ENCODE data around the gene RAD51D.

DNA sequence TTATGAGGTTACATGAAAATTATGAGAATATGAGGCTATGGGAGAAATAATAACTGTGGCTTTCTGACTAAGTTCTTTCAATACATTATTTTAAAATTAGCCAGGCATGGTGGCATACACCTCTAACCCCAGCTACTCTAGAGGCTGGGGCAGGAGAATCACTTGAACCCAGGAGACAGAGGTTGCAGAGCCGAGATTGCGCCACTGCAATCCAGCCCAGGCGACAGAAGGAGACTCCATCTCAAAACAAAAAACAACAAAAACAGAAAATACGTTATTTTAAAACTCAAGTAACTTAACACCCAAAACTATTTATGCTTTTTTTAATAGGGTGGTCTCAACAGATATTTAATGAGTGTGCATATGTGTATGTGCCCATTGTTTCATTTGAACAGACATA is 53.8 kb downstream of the RAD51D start:
- TF ChIP-seq, protein P1, sequence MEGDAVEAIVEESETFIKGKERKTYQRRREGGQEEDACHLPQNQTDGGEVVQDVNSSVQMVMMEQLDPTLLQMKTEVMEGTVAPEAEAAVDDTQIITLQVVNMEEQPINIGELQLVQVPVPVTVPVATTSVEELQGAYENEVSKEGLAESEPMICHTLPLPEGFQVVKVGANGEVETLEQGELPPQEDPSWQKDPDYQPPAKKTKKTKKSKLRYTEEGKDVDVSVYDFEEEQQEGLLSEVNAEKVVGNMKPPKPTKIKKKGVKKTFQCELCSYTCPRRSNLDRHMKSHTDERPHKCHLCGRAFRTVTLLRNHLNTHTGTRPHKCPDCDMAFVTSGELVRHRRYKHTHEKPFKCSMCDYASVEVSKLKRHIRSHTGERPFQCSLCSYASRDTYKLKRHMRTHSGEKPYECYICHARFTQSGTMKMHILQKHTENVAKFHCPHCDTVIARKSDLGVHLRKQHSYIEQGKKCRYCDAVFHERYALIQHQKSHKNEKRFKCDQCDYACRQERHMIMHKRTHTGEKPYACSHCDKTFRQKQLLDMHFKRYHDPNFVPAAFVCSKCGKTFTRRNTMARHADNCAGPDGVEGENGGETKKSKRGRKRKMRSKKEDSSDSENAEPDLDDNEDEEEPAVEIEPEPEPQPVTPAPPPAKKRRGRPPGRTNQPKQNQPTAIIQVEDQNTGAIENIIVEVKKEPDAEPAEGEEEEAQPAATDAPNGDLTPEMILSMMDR (conservative IDR thresholded peaks at IDR 0.05): no peak
- TF ChIP-seq ZFX (IDR thresholded peaks at IDR 0.05): no peak
